ENCODE measurements around the gene FBXO2. TPM values are rescaled to one million over a fixed set of nuclear protein-coding genes. Genes with fewer than 3 reads are reported as not detected.

The FBXO2 gene
- total and polyA plus RNA-seq, 2 of the 4 experiments (the other 2 are of a cell fraction): 0.36 to 1.7 TPM

DNA sequence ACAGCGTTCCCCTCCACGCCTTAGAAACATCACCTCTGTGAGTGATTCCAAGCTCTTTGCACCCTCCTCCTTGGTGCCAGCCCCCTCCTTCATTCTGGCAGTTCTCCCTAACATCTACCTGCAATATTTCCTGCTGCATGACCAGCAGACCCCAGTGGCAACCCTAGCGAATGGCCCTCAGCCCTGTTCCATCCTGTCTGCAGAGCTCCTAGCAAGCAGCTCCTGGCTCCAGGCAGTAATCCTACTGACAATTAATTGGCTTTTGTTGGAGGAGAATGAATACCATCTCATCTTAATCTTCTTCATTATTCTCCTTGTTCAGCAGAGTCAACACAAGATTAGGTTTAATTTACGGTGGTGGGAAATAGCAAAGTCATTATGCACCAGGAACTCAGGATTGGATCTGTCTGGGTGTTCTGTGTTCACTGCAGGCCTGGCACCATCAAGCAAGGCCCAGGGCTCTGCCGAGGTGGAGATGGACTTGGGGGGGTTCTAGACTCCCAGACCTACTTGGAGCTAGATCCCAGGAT lies 12.4 kb downstream of the FBXO2 start:
- Histone ChIP-seq H4K5ac (ENCODE audit: low read depth, low read length) (no peak overlapping the region), H3K4me1 (ENCODE audit: control insufficient read depth, insufficient read depth, low read length) (no peaks in the 10 kb centered on the region), H2BK20ac (ENCODE audit: low read depth, low read length) (no peak overlapping the region), H2BK15ac (ENCODE audit: low read depth, low read length) (no peak overlapping the region), H3K27me3 (ENCODE audit: control insufficient read depth, insufficient read depth, low read length) (peaks cover 5% of the 10 kb centered on the region; the same call in 1 of the 2 replicates), H2BK120ac (ENCODE audit: low read depth, low read length) (no peak overlapping the region), H4K8ac (ENCODE audit: low read depth in 2 of 2, low read length in 2 of 2) (no peak overlapping the region), H3K14ac (replicated peaks; ENCODE audit: low read depth, low read length) (no peak overlapping the region), H2AK5ac (ENCODE audit: low read depth, low read length) (no peak overlapping the region), H3K27ac (ENCODE audit: insufficient read depth, low read length) (no peak overlapping the region), H4K91ac (ENCODE audit: insufficient read depth, low read depth, low read length) (no peak overlapping the region), H3K4ac (ENCODE audit: low read depth, low read length) (no peak overlapping the region), H3K9me3 (ENCODE audit: control insufficient read depth, insufficient read depth, low read length) (no peaks in the 10 kb centered on the region), H2AFZ (replicated peaks; ENCODE audit: low read length, poor library complexity) (no peak overlapping the region), H3K36me3 (ENCODE audit: control insufficient read depth, insufficient read depth, low read length) (no peaks in the 10 kb centered on the region), H4K20me1 (ENCODE audit: insufficient read depth, low read length) (no peaks in the 10 kb centered on the region), H3K18ac (ENCODE audit: low read depth, low read length) (no peak overlapping the region), H3K56ac (ENCODE audit: extremely low read depth, insufficient read depth, low read length) (no peak overlapping the region), H3K4me2 (ENCODE audit: low read depth, low read length) (no peak overlapping the region), H3K23ac (ENCODE audit: low read depth, low read length) (no peak overlapping the region), H3K9ac (ENCODE audit: low read depth, low read length) (no peak overlapping the region), H3K4me3 (ENCODE audit: insufficient read depth, low read depth, low read length) (no peak overlapping the region), H2BK5ac (ENCODE audit: low read depth, low read length, poor library complexity, severe bottlenecking) (no peak overlapping the region), H3K9me1 (ENCODE audit: insufficient read depth, low read length) (no peaks in the 10 kb centered on the region), H2AK9ac (replicated peaks; ENCODE audit: low read depth, low read length, poor library complexity) (no peak overlapping the region), H3K79me1 (ENCODE audit: low read depth in 1 of 2, low read length in 2 of 2) (no peaks in the 10 kb centered on the region)
- intact Hi-C loops (cut with micrococcal nuclease): loop anchor here (1.0 to 2.0 kb wide), 3 partner anchors 163 to 401 kb away; partner anchors contain the start of gene DISP3
- WGBS, 2 experiments (ENCODE audit: extremely low coverage in 2 of 2, insufficient read length in 1 of 2): 57% methylated on average over 2 of the region's 5 CpGs; no CpG with 5 or more reads in 1 of the 2 experiments
- in situ Hi-C loops (cut with MboI; ENCODE audit: low sequenced_read_pairs): loop anchor here (5.0 to 10.0 kb wide), 2 partner anchors 400 to 607 kb away; no protein-coding TSS in a partner anchor
- TF ChIP-seq CEBPB (IDR thresholded peaks at IDR 0.05; ENCODE audit: low read depth, low read length): no peak
- no peak for TF ChIP-seq RAD21 (IDR thresholded peaks at IDR 0.05; ENCODE audit: low read length)
- no peak for TF ChIP-seq USF2 (IDR thresholded peaks at IDR 0.05; ENCODE audit: low read depth, low read length)
- no peak for TF ChIP-seq POLR2A (IDR thresholded peaks at IDR 0.05; ENCODE audit: low read depth, low read length)
- no peak for TF ChIP-seq FOS (IDR thresholded peaks at IDR 0.05; ENCODE audit: low read depth, low read length)
- no peak for TF ChIP-seq MXI1 (IDR thresholded peaks at IDR 0.05; ENCODE audit: borderline replicate concordance, low read depth, low read length)
- TF ChIP-seq SMC3 (IDR thresholded peaks at IDR 0.05; ENCODE audit: low read depth, low read length): no peak
- no peak for TF ChIP-seq MAZ (IDR thresholded peaks at IDR 0.05; ENCODE audit: borderline replicate concordance, low read depth, low read length)
- no peak for TF ChIP-seq RCOR1 (IDR thresholded peaks at IDR 0.05; ENCODE audit: insufficient replicate concordance, low read length)
- no peak for TF ChIP-seq MAFK (IDR thresholded peaks at IDR 0.05; ENCODE audit: low read depth, low read length)
- no peak for TF ChIP-seq ELK1 (IDR thresholded peaks at IDR 0.05; ENCODE audit: borderline replicate concordance, low read depth, low read length)
- TF ChIP-seq, protein P1, sequence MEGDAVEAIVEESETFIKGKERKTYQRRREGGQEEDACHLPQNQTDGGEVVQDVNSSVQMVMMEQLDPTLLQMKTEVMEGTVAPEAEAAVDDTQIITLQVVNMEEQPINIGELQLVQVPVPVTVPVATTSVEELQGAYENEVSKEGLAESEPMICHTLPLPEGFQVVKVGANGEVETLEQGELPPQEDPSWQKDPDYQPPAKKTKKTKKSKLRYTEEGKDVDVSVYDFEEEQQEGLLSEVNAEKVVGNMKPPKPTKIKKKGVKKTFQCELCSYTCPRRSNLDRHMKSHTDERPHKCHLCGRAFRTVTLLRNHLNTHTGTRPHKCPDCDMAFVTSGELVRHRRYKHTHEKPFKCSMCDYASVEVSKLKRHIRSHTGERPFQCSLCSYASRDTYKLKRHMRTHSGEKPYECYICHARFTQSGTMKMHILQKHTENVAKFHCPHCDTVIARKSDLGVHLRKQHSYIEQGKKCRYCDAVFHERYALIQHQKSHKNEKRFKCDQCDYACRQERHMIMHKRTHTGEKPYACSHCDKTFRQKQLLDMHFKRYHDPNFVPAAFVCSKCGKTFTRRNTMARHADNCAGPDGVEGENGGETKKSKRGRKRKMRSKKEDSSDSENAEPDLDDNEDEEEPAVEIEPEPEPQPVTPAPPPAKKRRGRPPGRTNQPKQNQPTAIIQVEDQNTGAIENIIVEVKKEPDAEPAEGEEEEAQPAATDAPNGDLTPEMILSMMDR (conservative IDR thresholded peaks at IDR 0.05; ENCODE audit: low read depth, low read length): no peak
- no peak for TF ChIP-seq RFX5 (IDR thresholded peaks at IDR 0.05; ENCODE audit: low read depth, low read length)
- TF ChIP-seq CHD1 (IDR thresholded peaks at IDR 0.05; ENCODE audit: low read depth, low read length): no peak
- dilution Hi-C loops (cut with HindIII; ENCODE audit: low sequenced_read_pairs, unreplicated experiment): no loop called here
- POLR2A ChIA-PET (ENCODE audit: unreplicated experiment): no interaction called here
- DNase-seq (no peak), ATAC-seq (ENCODE audit: low read depth) (no peak)
- CTCF ChIA-PET: interaction anchor here (0.6 to 2.7 kb wide), 3 partner anchors 369 to 604 kb away, joined by 3 to 12 read pairs (median 6); partner anchors contain the start of gene UBIAD1
- BruUV-seq (replicated peaks): no TSS peak

All from IMR-90 (cell line).